Endothelial cell of umbilical vein (primary cell): Measurements from ENCODE around the gene HS3ST3A1. TPM values are rescaled to one million over a fixed set of nuclear protein-coding genes. Genes with fewer than 3 reads are reported as not detected.

ENCODE experiments used
- BruUV-seq: library from RNA; stranded (reverse); fragments of 400-500 nt; replicated peaks from 2 replicates; lab custom pipeline; 2021; lab: Mats Ljungman, UMichigan
- CTCF ChIA-PET: fragments of 300-600, 350-600 bp; sonication (Branson Sonifier 250); formaldehyde crosslinking; loops from one replicate; lab custom pipeline; 2021; ENCODE audit warnings: antibody characterized with exemption, inconsistent platforms; lab: Charles Lee
- POLR2A ChIA-PET: fragments of 300-600, 350-600 bp; sonication (Branson Sonifier 250); formaldehyde crosslinking; loops from one replicate; lab custom pipeline; 2021; ENCODE audit warnings: antibody characterized with exemption, inconsistent platforms; lab: Charles Lee
- DNase-seq: peaks from one replicate; pipeline ENCODE4 v3.0.0-alpha.2; 2011; ENCODE audit warnings: low read depth, low spot score
- FAIRE-seq: peaks from 2 replicates; lab custom pipeline; 2011; peaks lifted over from hg19 to GRCh38; lab: Jason Lieb, UNC
- H2AFZ ChIP-seq: 2 replicates; pipeline ENCODE4 v1.6.0; 2012; ENCODE audit warnings: low read depth, low read length, control low read depth, inconsistent platforms
- H3K27ac ChIP-seq: 2 replicates; pipeline ENCODE4 v1.5.1; 2011; ENCODE audit warnings: low read depth, mild to moderate bottlenecking, control low read depth, low read length, moderate library complexity; ENCODE audit not compliant: insufficient read depth
- H3K27me3 ChIP-seq, 2 experiments: 2 replicates each; pipeline versions ENCODE4 v1.6.0 to v1.6.1; 2011; ENCODE audit warnings: low read length in 2 of 2, mixed read lengths in 1 of 2; ENCODE audit not compliant: control insufficient read depth in 2 of 2, insufficient read depth in 2 of 2
- H3K36me3 ChIP-seq, 2 experiments: 2 replicates in 1 of 2; 3 replicates in 1 of 2; pipeline ENCODE4 v1.5.1; 2011; ENCODE audit warnings: low read length in 2 of 2, mild to moderate bottlenecking in 1 of 2, moderate library complexity in 1 of 2; ENCODE audit not compliant: control insufficient read depth in 2 of 2, insufficient read depth in 2 of 2; ENCODE audit errors: extremely low read depth in 1 of 2
- H3K4me1 ChIP-seq: 3 replicates; pipeline ENCODE4 v1.5.1; 2011; ENCODE audit warnings: mild to moderate bottlenecking, low read length; ENCODE audit not compliant: control insufficient read depth, insufficient read depth; ENCODE audit errors: extremely low read depth
- H3K4me2 ChIP-seq: 2 replicates; pipeline ENCODE4 v1.6.1; 2011; ENCODE audit warnings: low read length, control low read depth, mixed read lengths; ENCODE audit not compliant: insufficient read depth
- H3K4me3 ChIP-seq, 3 experiments: fragments of 200-600 bp in 1 of 3; sonication (generic), shearing (Covaris generic) in 1 of 3; replicated peaks in 1 of 3; 2 replicates each; pipeline ENCODE4 v1.5.1; 2011 to 2016; ENCODE audit warnings: control low read depth in 3 of 3, low read length in 3 of 3, mild to moderate bottlenecking in 2 of 3, inconsistent platforms in 1 of 3, low read depth in 1 of 3, moderate library complexity in 1 of 3; ENCODE audit not compliant: insufficient read depth in 1 of 3
- H3K79me2 ChIP-seq: 2 replicates; pipeline ENCODE4 v1.6.0; 2012; ENCODE audit warnings: low read length, inconsistent platforms; ENCODE audit not compliant: control insufficient read depth, insufficient read depth
- H3K9ac ChIP-seq: replicated peaks from 2 replicates; pipeline ENCODE3; 2011; ENCODE audit warnings: low read length, control low read depth; ENCODE audit not compliant: insufficient read depth; ENCODE audit errors: extremely low read depth
- H3K9me1 ChIP-seq: replicated peaks from 3 replicates; pipeline ENCODE4 v1.6.0; 2011; ENCODE audit warnings: mild to moderate bottlenecking, low read length; ENCODE audit not compliant: control insufficient read depth, insufficient read depth; ENCODE audit errors: extremely low read depth
- H3K9me3 ChIP-seq: replicated peaks from 2 replicates; pipeline ENCODE4 v1.5.1; 2012; ENCODE audit warnings: low read length, inconsistent platforms; ENCODE audit not compliant: control insufficient read depth, insufficient read depth
- H4K20me1 ChIP-seq: replicated peaks from 2 replicates; pipeline ENCODE3; 2011; ENCODE audit warnings: mild to moderate bottlenecking, low read length; ENCODE audit not compliant: control insufficient read depth, insufficient read depth; ENCODE audit errors: extremely low read depth
- CTCF ChIP-seq, 2 donors: IDR thresholded peaks; 1 replicate in 1 of 2; 2 replicates in 1 of 2; pipeline ENCODE4 v1.5.1; 2011; ENCODE audit warnings: low read length in 2 of 2, mild to moderate bottlenecking in 2 of 2, moderate library complexity in 2 of 2, control low read depth in 1 of 2, inconsistent platforms in 1 of 2, low read depth in 1 of 2; ENCODE audit not compliant: insufficient read depth in 1 of 2; ENCODE audit errors: extremely low read depth in 1 of 2
- EZH2 ChIP-seq: IDR thresholded peaks from 2 replicates; pipeline ENCODE4 v1.6.1; 2012; ENCODE audit warnings: borderline replicate concordance, low read depth, mild to moderate bottlenecking, moderate library complexity, low read length, inconsistent platforms; ENCODE audit not compliant: severe bottlenecking
- FOS ChIP-seq: IDR thresholded peaks from 2 replicates; pipeline ENCODE4 v1.6.1; 2011; ENCODE audit warnings: mild to moderate bottlenecking, low read length, moderate library complexity, borderline replicate concordance; ENCODE audit not compliant: insufficient read depth
- GATA2 ChIP-seq: IDR thresholded peaks from 2 replicates; pipeline ENCODE4 v1.7.0; 2011; ENCODE audit warnings: low read depth, mild to moderate bottlenecking, moderate library complexity, mixed read lengths, low read length; ENCODE audit not compliant: insufficient read length, insufficient read depth
- JUN ChIP-seq: IDR thresholded peaks from 2 replicates; pipeline ENCODE4 v1.6.1; 2011; ENCODE audit warnings: borderline replicate concordance, low read depth; ENCODE audit not compliant: insufficient read length, insufficient read depth
- MAX ChIP-seq: IDR thresholded peaks from 2 replicates; pipeline ENCODE4 v1.6.1; 2011; ENCODE audit not compliant: insufficient read depth, insufficient read length
- MYC ChIP-seq: IDR thresholded peaks from one replicate; pipeline ENCODE4 v1.6.1; 2011; ENCODE audit warnings: mild to moderate bottlenecking, low read depth, low read length
- POLR2A ChIP-seq: IDR thresholded peaks from 2 replicates; pipeline ENCODE4 v1.6.1; 2012; ENCODE audit warnings: low read depth, mild to moderate bottlenecking, control low read depth, low read length
- POLR2AphosphoS5 ChIP-seq: IDR thresholded peaks from 2 replicates; pipeline ENCODE4 v1.6.1; 2012; ENCODE audit warnings: low read depth, mild to moderate bottlenecking, control low read depth, low read length, moderate library complexity; ENCODE audit not compliant: insufficient read depth
- dilution Hi-C: fragments of 300-500 bp; cut with MboI; formaldehyde crosslinking; loops from one replicate; pipeline ENCODE4 v1.15.0; 2019; ENCODE audit warnings: low sequenced_read_pairs; ENCODE audit not compliant: extremely low pct_ligation_motif_present
- intact Hi-C: fragments of 100-400 bp; cut with micrococcal nuclease; formaldehyde crosslinking; loops from one replicate; pipeline ENCODE4 v1.10.0; 2022
- polyA plus RNA-seq, 4 experiments: library from polyadenylated mRNA; depleted of rRNA in 3 of 4; stranded (reverse) in 3 of 4; unstranded in 1 of 4; fragments of >200 nt; gene quantifications; 2 replicates each; pipeline versions ENCODE4 v1.2.1 to v1.2.3, GENCODE V29; 2011 to 2012; ENCODE audit warnings: missing spikeins in 1 of 4
- total RNA-seq: library from RNA; stranded (reverse); gene quantifications from 2 replicates; pipeline ENCODE4 v1.2.3, GENCODE V29; 2021

Gene HS3ST3A1
- total and polyA plus RNA-seq, 2 donors (not counting 3 experiments of a cell fraction or from before 2014, with no cell fraction given) = not detected

- no peak for FAIRE-seq
- TF ChIP-seq GATA2 = no peak
- no peak for TF ChIP-seq POLR2AphosphoS5
- no peak for TF ChIP-seq MYC
- TF ChIP-seq JUN = no peak
- TF ChIP-seq EZH2 = no peak
- no peak for TF ChIP-seq FOS
- H3K4me1 ChIP-seq = no peaks in the 10 kb centered on the region
- no peak overlapping the region for H3K4me3 ChIP-seq
- no peaks in the 10 kb centered on the region for H3K9me3 ChIP-seq
- DNase-seq = no peak
- H2AFZ ChIP-seq = no peak overlapping the region
- H3K27me3 ChIP-seq = no peaks in the 10 kb centered on the region
- no peak overlapping the region for H3K27ac ChIP-seq
- POLR2A ChIA-PET = no interaction called here
- H3K36me3 ChIP-seq = no peaks in the 10 kb centered on the region
- H4K20me1 ChIP-seq = no peaks in the 10 kb centered on the region
- no peaks in the 10 kb centered on the region for H3K79me2 ChIP-seq
- dilution Hi-C loops (no loop called here), intact Hi-C loops (no loop called here)
- CTCF ChIA-PET = no interaction called here
- H3K4me2 ChIP-seq = no peak overlapping the region
- BruUV-seq = no TSS peak
- no peaks in the 10 kb centered on the region for H3K9me1 ChIP-seq
- no peak overlapping the region for H3K9ac ChIP-seq
Measured at GRCh38 chr17:13557077-13557476, 44.7 kb downstream of the HS3ST3A1 start.

- ChIA-PET POLR2A (no interaction called here), CTCF (no interaction called here)
- Histone ChIP-seq H3K4me1 (no peaks in the 10 kb centered on the region), H3K9me1 (no peaks in the 10 kb centered on the region), H4K20me1 (no peaks in the 10 kb centered on the region), H3K36me3 (no peaks in the 10 kb centered on the region), H2AFZ (no peak overlapping the region), H3K79me2 (no peaks in the 10 kb centered on the region), H3K4me2 (no peak overlapping the region), H3K4me3 (no peak overlapping the region), H3K27me3 (no peaks in the 10 kb centered on the region), H3K9me3 (no peaks in the 10 kb centered on the region), H3K27ac (no peak overlapping the region), H3K9ac (no peak overlapping the region)
- intact Hi-C loops = no loop called here
- no peak for TF ChIP-seq CTCF (IDR thresholded peaks at IDR 0.05; ENCODE audit: extremely low read depth in 1 of 2, insufficient read depth in 1 of 2, low read depth in 1 of 2, low read length in 2 of 2)
- TF ChIP-seq MYC = no peak
- no peak for TF ChIP-seq MAX
- TF ChIP-seq GATA2 = no peak
- TF ChIP-seq JUN = no peak
- TF ChIP-seq FOS = no peak
- TF ChIP-seq EZH2 = no peak
- no peak for TF ChIP-seq POLR2A
- TF ChIP-seq POLR2AphosphoS5 = no peak
- no peak for DNase-seq
- dilution Hi-C loops = no loop called here
- FAIRE-seq = no peak
- no TSS peak for BruUV-seq
Measured at GRCh38 chr17:13554231-13554630, 47.5 kb downstream of the HS3ST3A1 start.
